Trophoblast cell (in vitro differentiated cells and primary cell): ENCODE results near the gene HOATZ.

Source experiments
- DNase-seq, 2 donors: peaks; one replicate each; pipeline ENCODE4 v3.0.0-alpha.2; 2016
- H2AFZ ChIP-seq: 2 replicates; pipeline ENCODE4 v1.6.1; 2013; ENCODE audit warnings: low read length, moderate library complexity, mild to moderate bottlenecking; ENCODE audit not compliant: insufficient read depth, poor library complexity
- H2AK5ac ChIP-seq: 2 replicates; pipeline ENCODE4 v1.6.1; 2013; ENCODE audit warnings: mild to moderate bottlenecking, low read length
- H2BK120ac ChIP-seq: 2 replicates; pipeline ENCODE4 v1.6.1; 2013; ENCODE audit warnings: low read length, mild to moderate bottlenecking, moderate library complexity; ENCODE audit not compliant: insufficient read depth, poor library complexity
- H2BK12ac ChIP-seq: 2 replicates; pipeline ENCODE4 v1.6.1; 2013; ENCODE audit warnings: mild to moderate bottlenecking, low read length, moderate library complexity
- H2BK5ac ChIP-seq: 2 replicates; pipeline ENCODE4 v1.6.1; 2013; ENCODE audit warnings: low read length, low read depth, moderate library complexity, mild to moderate bottlenecking; ENCODE audit not compliant: poor library complexity
- H3K14ac ChIP-seq: 2 replicates; pipeline ENCODE4 v1.6.1; 2013; ENCODE audit warnings: mild to moderate bottlenecking, low read length
- H3K18ac ChIP-seq: 2 replicates; pipeline ENCODE4 v1.6.1; 2013; ENCODE audit warnings: mild to moderate bottlenecking, low read length
- H3K23ac ChIP-seq: 2 replicates; pipeline ENCODE4 v1.6.1; 2013; ENCODE audit warnings: low read length
- H3K27ac ChIP-seq: 2 replicates; pipeline ENCODE4 v1.5.1; 2013; ENCODE audit warnings: low read depth, mild to moderate bottlenecking, inconsistent platforms, low read length, moderate library complexity
- H3K27me3 ChIP-seq: 2 replicates; pipeline ENCODE4 v1.6.1; 2013; ENCODE audit warnings: inconsistent platforms, mild to moderate bottlenecking, low read length, moderate library complexity; ENCODE audit not compliant: insufficient read depth
- H3K36me3 ChIP-seq, 2 experiments: 1 replicate in 1 of 2; 2 replicates in 1 of 2; pipeline ENCODE4 v1.6.1; 2013; ENCODE audit warnings: low read length in 2 of 2, mild to moderate bottlenecking in 2 of 2, moderate library complexity in 1 of 2; ENCODE audit not compliant: insufficient read depth in 2 of 2, control insufficient read depth in 1 of 2
- H3K4ac ChIP-seq: 2 replicates; pipeline ENCODE4 v1.6.1; 2013; ENCODE audit warnings: low read depth, mild to moderate bottlenecking, low read length, moderate library complexity
- H3K4me1 ChIP-seq, 2 experiments: 1 replicate in 1 of 2; 2 replicates in 1 of 2; pipeline ENCODE4 v1.6.1; 2013; ENCODE audit warnings: low read length in 2 of 2, mild to moderate bottlenecking in 2 of 2, moderate library complexity in 1 of 2; ENCODE audit not compliant: insufficient read depth in 2 of 2, control insufficient read depth in 1 of 2
- H3K4me2 ChIP-seq: 2 replicates; pipeline ENCODE4 v1.6.1; 2013; ENCODE audit warnings: inconsistent platforms, mild to moderate bottlenecking, low read length, moderate library complexity
- H3K4me3 ChIP-seq: 2 replicates; pipeline ENCODE4 v1.5.1; 2013; ENCODE audit warnings: mild to moderate bottlenecking, low read depth, low read length, inconsistent platforms
- H3K79me1 ChIP-seq: one replicate; pipeline ENCODE4 v1.6.1; 2013; ENCODE audit warnings: low read length
- H3K79me2 ChIP-seq: 2 replicates; pipeline ENCODE4 v1.6.1; 2013; ENCODE audit warnings: low read length, mild to moderate bottlenecking; ENCODE audit not compliant: control insufficient read depth, insufficient read depth, poor library complexity
- H3K9ac ChIP-seq: 2 replicates; pipeline ENCODE4 v1.6.1; 2013; ENCODE audit warnings: mild to moderate bottlenecking, low read length
- H3K9me3 ChIP-seq: 2 replicates; pipeline ENCODE4 v1.6.1; 2013; ENCODE audit warnings: low read depth, mild to moderate bottlenecking, control low read depth, inconsistent platforms, low read length; ENCODE audit not compliant: insufficient read depth
- H4K12ac ChIP-seq: 2 replicates; pipeline ENCODE4 v1.6.1; 2013; ENCODE audit warnings: low read depth, mild to moderate bottlenecking, low read length, moderate library complexity
- H4K8ac ChIP-seq: 2 replicates; pipeline ENCODE4 v1.6.1; 2013; ENCODE audit warnings: low read depth, mild to moderate bottlenecking, low read length, moderate library complexity
- H4K91ac ChIP-seq: one replicate; pipeline ENCODE4 v1.6.1; 2013; ENCODE audit warnings: low read depth, mild to moderate bottlenecking, low read length, moderate library complexity
- WGBS: extraction: QIAGEN DNeasy Blood & Tissue Kit; methylation state at CpG from one replicate; pipeline ENCODE4 v1.1.7; 2013; ENCODE audit warnings: missing lambda C conversion rate; ENCODE audit not compliant: insufficient read length, insufficient coverage; ENCODE audit errors: extremely low coverage; 5-methylcytosine and 5-hydroxymethylcytosine counted together

Gene HOATZ

GRCh38 chr11:111549869-111550203 is 35.3 kb downstream of the HOATZ start:
- Histone ChIP-seq H3K36me3 (peaks cover 21 to 55% of the 10 kb centered on the region in 2 experiments), H2BK120ac (no peak overlapping the region), H3K4me1 (no peaks in the 10 kb centered on the region), H3K23ac (no peak overlapping the region), H3K4me3 (no peak overlapping the region), H4K12ac (no peak overlapping the region), H3K9ac (no peak overlapping the region), H3K4ac (no peak overlapping the region), H2AFZ (no peak overlapping the region), H2BK5ac (no peak overlapping the region), H3K79me2 (no peaks in the 10 kb centered on the region), H2AK5ac (no peak overlapping the region), H4K91ac (no peak overlapping the region), H3K79me1 (no peaks in the 10 kb centered on the region), H3K9me3 (no peaks in the 10 kb centered on the region), H3K27me3 (no peaks in the 10 kb centered on the region), H3K27ac (no peak overlapping the region), H3K14ac (no peak overlapping the region), H4K8ac (no peak overlapping the region), H2BK12ac (no peak overlapping the region), H3K18ac (no peak overlapping the region), H3K4me2 (no peak overlapping the region)
- DNase-seq = no peak
- no CpG with 5 or more reads among the region's 3 CpGs for WGBS

DNA sequence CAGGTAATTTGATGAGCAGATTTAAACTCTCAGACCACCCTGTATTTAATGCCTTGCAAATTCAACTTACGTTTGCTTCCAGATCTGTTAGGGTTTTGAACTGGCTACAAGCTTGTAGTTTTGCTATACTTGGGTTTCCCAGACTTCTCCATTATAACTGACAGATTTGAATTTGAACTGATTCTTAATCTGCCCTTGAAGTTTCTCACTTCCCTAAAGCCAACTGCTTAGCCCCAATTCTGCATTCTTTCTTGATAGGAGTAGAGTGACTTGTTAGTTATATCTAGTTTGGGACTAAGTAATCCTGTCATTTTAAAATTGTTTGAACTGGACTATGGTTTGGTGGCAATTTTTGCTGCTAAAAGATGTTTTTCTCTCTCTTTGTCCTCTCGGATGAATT is 35.7 kb downstream of the HOATZ start:
- no CpG with 5 or more reads among the region's 2 CpGs for WGBS
- no peak overlapping the region for H3K18ac ChIP-seq
- H3K4me3 ChIP-seq = no peak overlapping the region
- no peaks in the 10 kb centered on the region for H3K4me1 ChIP-seq
- no peak overlapping the region for H2BK120ac ChIP-seq
- no peaks in the 10 kb centered on the region for H3K9me3 ChIP-seq
- H3K27me3 ChIP-seq = no peaks in the 10 kb centered on the region
- H4K12ac ChIP-seq = no peak overlapping the region
- H3K14ac ChIP-seq = no peak overlapping the region
- no peak overlapping the region for H4K91ac ChIP-seq
- H3K4ac ChIP-seq = no peak overlapping the region
- no peak overlapping the region for H4K8ac ChIP-seq
- H3K9ac ChIP-seq = no peak overlapping the region
- no peak overlapping the region for H2BK12ac ChIP-seq
- no peak overlapping the region for H3K23ac ChIP-seq
- peaks cover 19 to 53% of the 10 kb centered on the region in 2 experiments for H3K36me3 ChIP-seq
- H3K79me2 ChIP-seq = no peaks in the 10 kb centered on the region
- no peak for DNase-seq
- no peak overlapping the region for H2AFZ ChIP-seq
- H3K4me2 ChIP-seq = no peak overlapping the region
- no peak overlapping the region for H3K27ac ChIP-seq
- H2AK5ac ChIP-seq = no peak overlapping the region
- no peaks in the 10 kb centered on the region for H3K79me1 ChIP-seq
- no peak overlapping the region for H2BK5ac ChIP-seq

GRCh38 chr11:111554532-111554931 is 40.0 kb downstream of the HOATZ start:
- H2BK12ac ChIP-seq = no peak overlapping the region
- H3K79me2 ChIP-seq = no peaks in the 10 kb centered on the region
- H3K23ac ChIP-seq = no peak overlapping the region
- no peak overlapping the region for H3K4me3 ChIP-seq
- H3K9me3 ChIP-seq = peaks cover 2% of the 10 kb centered on the region
- H2AK5ac ChIP-seq = no peak overlapping the region
- H3K4ac ChIP-seq = no peak overlapping the region
- H3K14ac ChIP-seq = no peak overlapping the region
- H3K18ac ChIP-seq = no peak overlapping the region
- DNase-seq = peak in 1 of 2 donors; percentile 64
- H3K4me2 ChIP-seq = no peak overlapping the region
- H3K36me3 ChIP-seq = peaks cover 13 to 38% of the 10 kb centered on the region in 2 experiments
- no peak overlapping the region for H2BK120ac ChIP-seq
- no peak overlapping the region for H2AFZ ChIP-seq
- H2BK5ac ChIP-seq = no peak overlapping the region
- H3K79me1 ChIP-seq = no peaks in the 10 kb centered on the region
- H4K8ac ChIP-seq = no peak overlapping the region
- no peaks in the 10 kb centered on the region for H3K27me3 ChIP-seq
- H4K91ac ChIP-seq = no peak overlapping the region
- no peak overlapping the region for H4K12ac ChIP-seq
- H3K4me1 ChIP-seq = no peaks in the 10 kb centered on the region
- H3K9ac ChIP-seq = no peak overlapping the region
- H3K27ac ChIP-seq = no peak overlapping the region

DNA sequence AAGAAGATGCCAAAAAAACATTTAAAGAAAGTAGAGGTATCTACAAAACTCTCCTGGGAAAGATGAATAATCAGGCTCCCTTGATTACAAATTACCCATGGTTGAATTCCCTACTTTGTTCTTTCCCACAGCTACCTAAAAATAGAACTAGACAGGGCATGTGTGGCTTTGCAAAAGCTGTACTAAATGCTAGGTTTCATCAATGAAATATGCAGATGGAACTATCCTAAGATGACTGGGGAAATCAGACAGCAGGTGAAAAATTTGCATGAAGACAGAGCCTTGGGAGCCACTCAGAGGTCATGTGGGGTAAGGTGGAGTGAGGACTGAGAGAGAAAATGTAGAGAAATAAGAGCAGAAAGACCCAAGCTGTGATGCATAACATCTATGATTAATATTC is 40.7 kb downstream of the HOATZ start:
- DNase-seq = no peak
- no peaks in the 10 kb centered on the region for H3K79me2 ChIP-seq
- no peaks in the 10 kb centered on the region for H3K79me1 ChIP-seq
- peaks cover 2% of the 10 kb centered on the region for H3K9me3 ChIP-seq
- no peak overlapping the region for H3K18ac ChIP-seq
- H4K12ac ChIP-seq = no peak overlapping the region
- no peak overlapping the region for H2AFZ ChIP-seq
- H3K9ac ChIP-seq = no peak overlapping the region
- no peak overlapping the region for H3K4ac ChIP-seq
- H3K4me1 ChIP-seq = no peaks in the 10 kb centered on the region
- H2BK12ac ChIP-seq = no peak overlapping the region
- no peak overlapping the region for H3K23ac ChIP-seq
- H3K14ac ChIP-seq = no peak overlapping the region
- H3K27me3 ChIP-seq = no peaks in the 10 kb centered on the region
- H3K4me2 ChIP-seq = no peak overlapping the region
- no peak overlapping the region for H3K4me3 ChIP-seq
- H2BK120ac ChIP-seq = no peak overlapping the region
- H4K91ac ChIP-seq = no peak overlapping the region
- H3K36me3 ChIP-seq = peaks cover 18 to 43% of the 10 kb centered on the region in 2 experiments
- no peak overlapping the region for H2BK5ac ChIP-seq
- H4K8ac ChIP-seq = no peak overlapping the region
- no peak overlapping the region for H3K27ac ChIP-seq
- no peak overlapping the region for H2AK5ac ChIP-seq
